ENCODE data around the gene COQ8A. TPM values are rescaled to one million over a fixed set of nuclear protein-coding genes. Genes with fewer than 3 reads are reported as not detected.

COQ8A gene
- total and polyA plus RNA-seq, 2 experiments from 2014 or later = 22.9 to 26.4 TPM

GRCh38 chr1:226908419-226908818 is 31.7 kb upstream of the COQ8A start:
- H3K27ac ChIP-seq = no peak overlapping the region
- H2AFZ ChIP-seq = no peak overlapping the region
- no peaks in the 10 kb centered on the region for H4K20me1 ChIP-seq (ENCODE audit: insufficient read depth, poor library complexity, severe bottlenecking)
- 96% methylated on average over 10 of the region's 10 CpGs for WGBS (ENCODE audit: low lambda C conversion rate, missing lambda C conversion rate)
- DNase-seq (ENCODE audit: low spot score) = no peak
- H3K4me1 ChIP-seq (ENCODE audit: insufficient read depth) = no peaks in the 10 kb centered on the region
- no peaks in the 10 kb centered on the region for H3K79me2 ChIP-seq
- no peaks in the 10 kb centered on the region for H3K9me3 ChIP-seq (ENCODE audit: low read depth)
- TF ChIP-seq CTCF (IDR thresholded peaks at IDR 0.05; ENCODE audit: poor library complexity) (no peak), EZH2 (IDR thresholded peaks at IDR 0.05; ENCODE audit: borderline replicate concordance) (no peak), EZH2phosphoT487 (IDR thresholded peaks at IDR 0.05; ENCODE audit: low read depth, severe bottlenecking, unreplicated experiment) (no peak)
- no peak overlapping the region for H3K4me3 ChIP-seq
- no peaks in the 10 kb centered on the region for H3K9me2 ChIP-seq (replicated peaks; ENCODE audit: insufficient read depth)
- no peaks in the 10 kb centered on the region for H3K36me3 ChIP-seq (replicated peaks; ENCODE audit: insufficient read depth, low read depth)
- H3K27me3 ChIP-seq = no peaks in the 10 kb centered on the region
- no peak overlapping the region for H3K4me2 ChIP-seq

- no peaks in the 10 kb centered on the region for H3K27me3 ChIP-seq
- no peak overlapping the region for H3K27ac ChIP-seq
- no peak overlapping the region for H3K4me2 ChIP-seq
- H3K4me3 ChIP-seq = no peak overlapping the region
- H3K9me3 ChIP-seq (ENCODE audit: low read depth) = no peaks in the 10 kb centered on the region
- 100% methylated on average over 1 of the region's 1 CpG for WGBS (ENCODE audit: low lambda C conversion rate, missing lambda C conversion rate)
- no peaks in the 10 kb centered on the region for H3K9me2 ChIP-seq (replicated peaks; ENCODE audit: insufficient read depth)
- no peak overlapping the region for H2AFZ ChIP-seq
- no peaks in the 10 kb centered on the region for H3K79me2 ChIP-seq
- no peaks in the 10 kb centered on the region for H3K4me1 ChIP-seq (ENCODE audit: insufficient read depth)
- H3K36me3 ChIP-seq (replicated peaks; ENCODE audit: insufficient read depth, low read depth) = no peaks in the 10 kb centered on the region
- no peak for DNase-seq (ENCODE audit: low spot score)
- no peaks in the 10 kb centered on the region for H4K20me1 ChIP-seq (ENCODE audit: insufficient read depth, poor library complexity, severe bottlenecking)
- TF ChIP-seq EZH2 (IDR thresholded peaks at IDR 0.05; ENCODE audit: borderline replicate concordance) (no peak), EZH2phosphoT487 (IDR thresholded peaks at IDR 0.05; ENCODE audit: low read depth, severe bottlenecking, unreplicated experiment) (no peak), CTCF (IDR thresholded peaks at IDR 0.05; ENCODE audit: poor library complexity) (no peak)
Measured at GRCh38 chr1:226908913-226909312, 31.2 kb upstream of the COQ8A start.

DNA sequence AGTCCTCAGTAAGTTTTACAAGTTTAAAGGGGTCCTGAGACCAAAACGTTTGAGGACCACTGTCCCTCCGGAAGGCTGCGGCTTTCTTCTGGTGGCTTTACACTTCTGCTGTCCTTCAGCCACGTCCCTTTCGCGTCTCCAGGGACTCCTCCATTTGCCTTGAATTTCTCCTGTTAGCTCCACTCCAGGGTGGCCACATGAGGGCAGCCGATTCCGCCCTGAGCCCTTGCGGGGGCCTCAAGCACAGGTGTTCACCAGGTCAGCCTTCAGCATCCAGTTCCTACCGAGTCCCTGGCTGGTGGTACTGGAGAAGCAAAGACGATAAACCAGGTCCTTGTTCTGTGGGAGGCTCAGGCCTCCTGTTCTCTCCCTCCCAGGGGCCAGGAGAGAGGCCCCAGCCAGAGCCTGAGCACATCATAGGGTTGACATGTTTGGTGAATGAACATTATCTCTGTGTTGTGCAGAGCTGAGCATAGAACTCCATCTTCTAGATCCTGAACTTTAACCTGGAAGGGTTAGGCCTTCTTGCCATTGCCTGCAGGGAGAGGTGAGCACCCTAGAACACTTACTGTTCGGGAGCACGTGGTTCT is 27.4 kb upstream of the COQ8A start:
- no peaks in the 10 kb centered on the region for H3K9me2 ChIP-seq (replicated peaks; ENCODE audit: insufficient read depth)
- no peak overlapping the region for H3K4me3 ChIP-seq
- WGBS (ENCODE audit: low lambda C conversion rate, missing lambda C conversion rate) = 36% methylated on average over 13 of the region's 13 CpGs
- no peaks in the 10 kb centered on the region for H3K4me1 ChIP-seq (ENCODE audit: insufficient read depth)
- H2AFZ ChIP-seq = no peak overlapping the region
- DNase-seq (ENCODE audit: low spot score) = peak; percentile 80
- H4K20me1 ChIP-seq (ENCODE audit: insufficient read depth, poor library complexity, severe bottlenecking) = no peaks in the 10 kb centered on the region
- H3K4me2 ChIP-seq = no peak overlapping the region
- no peaks in the 10 kb centered on the region for H3K36me3 ChIP-seq (replicated peaks; ENCODE audit: insufficient read depth, low read depth)
- H3K27me3 ChIP-seq = no peaks in the 10 kb centered on the region
- no peaks in the 10 kb centered on the region for H3K79me2 ChIP-seq
- no peak overlapping the region for H3K27ac ChIP-seq
- peak; percentile 70 for TF ChIP-seq CTCF (IDR thresholded peaks at IDR 0.05; ENCODE audit: poor library complexity)
- no peak for TF ChIP-seq EZH2 (IDR thresholded peaks at IDR 0.05; ENCODE audit: borderline replicate concordance)
- H3K9me3 ChIP-seq (ENCODE audit: low read depth) = no peaks in the 10 kb centered on the region

DNA sequence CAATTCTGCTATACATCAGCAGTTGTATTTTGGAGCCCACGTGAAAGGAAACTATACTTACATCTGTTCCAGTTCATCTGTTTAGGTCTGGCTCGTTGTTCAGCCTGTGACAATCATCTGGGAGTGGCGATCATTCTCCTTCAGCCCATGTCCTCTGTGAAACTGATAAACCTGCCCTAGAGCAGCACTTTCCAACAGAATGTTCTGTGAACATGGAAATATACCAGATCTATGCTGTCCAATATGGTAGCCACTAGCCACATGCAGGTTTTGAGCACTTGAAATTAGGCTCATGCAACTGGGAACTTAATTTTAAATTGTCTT is 24.5 kb upstream of the COQ8A start:
- no peak overlapping the region for H3K27ac ChIP-seq
- H3K4me1 ChIP-seq (ENCODE audit: insufficient read depth) = no peaks in the 10 kb centered on the region
- no peaks in the 10 kb centered on the region for H3K36me3 ChIP-seq (replicated peaks; ENCODE audit: insufficient read depth, low read depth)
- WGBS (ENCODE audit: low lambda C conversion rate, missing lambda C conversion rate) = 84% methylated on average over 3 of the region's 3 CpGs
- H3K9me2 ChIP-seq (replicated peaks; ENCODE audit: insufficient read depth) = no peaks in the 10 kb centered on the region
- H3K4me3 ChIP-seq = no peak overlapping the region
- no peak for DNase-seq (ENCODE audit: low spot score)
- no peaks in the 10 kb centered on the region for H4K20me1 ChIP-seq (ENCODE audit: insufficient read depth, poor library complexity, severe bottlenecking)
- H3K9me3 ChIP-seq (ENCODE audit: low read depth) = no peaks in the 10 kb centered on the region
- TF ChIP-seq EZH2 (IDR thresholded peaks at IDR 0.05; ENCODE audit: borderline replicate concordance) (no peak), EZH2phosphoT487 (IDR thresholded peaks at IDR 0.05; ENCODE audit: low read depth, severe bottlenecking, unreplicated experiment) (no peak)
- no peak overlapping the region for H2AFZ ChIP-seq
- H3K27me3 ChIP-seq = no peaks in the 10 kb centered on the region
- H3K4me2 ChIP-seq = no peak overlapping the region
- no peaks in the 10 kb centered on the region for H3K79me2 ChIP-seq

Data from hepatocyte (in vitro differentiated cells).